Measurements from ENCODE around the gene PHIP.

Gene PHIP

GRCh38 chr6:79009819-79010218, 68.2 kb downstream of the PHIP start:
- H3K79me2 ChIP-seq = no peaks in the 10 kb centered on the region
- no peaks in the 10 kb centered on the region for H3K36me3 ChIP-seq (ENCODE audit: control insufficient read depth, insufficient read depth, low read length)
- TF ChIP-seq CTCF (IDR thresholded peaks at IDR 0.05) = no peak
- no peak overlapping the region for H3K27ac ChIP-seq
- no peak overlapping the region for H3K9ac ChIP-seq
- H3K27me3 ChIP-seq (ENCODE audit: control insufficient read depth, insufficient read depth, low read length) = no peaks in the 10 kb centered on the region
- H3K4me3 ChIP-seq (ENCODE audit: low read depth, low read length) = no peak overlapping the region
- no peaks in the 10 kb centered on the region for H3K4me1 ChIP-seq
- H3K9me3 ChIP-seq (ENCODE audit: control insufficient read depth, low read length) = no peaks in the 10 kb centered on the region
- no peak overlapping the region for H2AFZ ChIP-seq
- no peak overlapping the region for H3K4me2 ChIP-seq (ENCODE audit: low read length)

GRCh38 chr6:79005497-79005896, 72.6 kb downstream of the PHIP start:
- no peak overlapping the region for H3K4me2 ChIP-seq (ENCODE audit: low read length)
- no peak overlapping the region for H3K4me3 ChIP-seq (ENCODE audit: low read depth, low read length)
- TF ChIP-seq CTCF (IDR thresholded peaks at IDR 0.05) = no peak
- H3K79me2 ChIP-seq = no peaks in the 10 kb centered on the region
- H3K9ac ChIP-seq = no peak overlapping the region
- H3K27me3 ChIP-seq (ENCODE audit: control insufficient read depth, insufficient read depth, low read length) = no peaks in the 10 kb centered on the region
- H3K27ac ChIP-seq = no peak overlapping the region
- no peaks in the 10 kb centered on the region for H3K9me3 ChIP-seq (ENCODE audit: control insufficient read depth, low read length)
- H3K4me1 ChIP-seq = no peaks in the 10 kb centered on the region
- H2AFZ ChIP-seq = no peak overlapping the region
- H3K36me3 ChIP-seq (ENCODE audit: control insufficient read depth, insufficient read depth, low read length) = no peaks in the 10 kb centered on the region

GRCh38 chr6:79005024-79005423, 73.0 kb downstream of the PHIP start:
- Histone ChIP-seq H3K9me3 (ENCODE audit: control insufficient read depth, low read length) (no peaks in the 10 kb centered on the region), H3K79me2 (no peaks in the 10 kb centered on the region), H3K36me3 (ENCODE audit: control insufficient read depth, insufficient read depth, low read length) (no peaks in the 10 kb centered on the region), H3K4me1 (no peaks in the 10 kb centered on the region), H2AFZ (no peak overlapping the region), H3K4me2 (ENCODE audit: low read length) (no peak overlapping the region), H3K27me3 (ENCODE audit: control insufficient read depth, insufficient read depth, low read length) (no peaks in the 10 kb centered on the region), H3K4me3 (ENCODE audit: low read depth, low read length) (no peak overlapping the region), H3K27ac (no peak overlapping the region), H3K9ac (no peak overlapping the region)
- no peak for TF ChIP-seq CTCF (IDR thresholded peaks at IDR 0.05)

GRCh38 chr6:79004239-79004638, 73.8 kb downstream of the PHIP start:
- H3K4me1 ChIP-seq = no peaks in the 10 kb centered on the region
- no peaks in the 10 kb centered on the region for H3K9me3 ChIP-seq (ENCODE audit: control insufficient read depth, low read length)
- H3K4me3 ChIP-seq (ENCODE audit: low read depth, low read length) = no peak overlapping the region
- H3K4me2 ChIP-seq (ENCODE audit: low read length) = no peak overlapping the region
- H2AFZ ChIP-seq = no peak overlapping the region
- H3K9ac ChIP-seq = no peak overlapping the region
- no peaks in the 10 kb centered on the region for H3K27me3 ChIP-seq (ENCODE audit: control insufficient read depth, insufficient read depth, low read length)
- no peaks in the 10 kb centered on the region for H3K36me3 ChIP-seq (ENCODE audit: control insufficient read depth, insufficient read depth, low read length)
- no peaks in the 10 kb centered on the region for H3K79me2 ChIP-seq
- no peak overlapping the region for H3K27ac ChIP-seq
- TF ChIP-seq CTCF (IDR thresholded peaks at IDR 0.05) = no peak

GRCh38 chr6:79001415-79001814, 76.6 kb downstream of the PHIP start:
- Histone ChIP-seq H3K79me2 (no peaks in the 10 kb centered on the region), H3K9me3 (ENCODE audit: control insufficient read depth, low read length) (no peaks in the 10 kb centered on the region), H3K9ac (no peak overlapping the region), H3K36me3 (ENCODE audit: control insufficient read depth, insufficient read depth, low read length) (no peaks in the 10 kb centered on the region), H3K4me3 (ENCODE audit: low read depth, low read length) (no peak overlapping the region), H2AFZ (no peak overlapping the region), H3K27me3 (ENCODE audit: control insufficient read depth, insufficient read depth, low read length) (no peaks in the 10 kb centered on the region), H3K4me2 (ENCODE audit: low read length) (no peak overlapping the region), H3K4me1 (no peaks in the 10 kb centered on the region), H3K27ac (no peak overlapping the region)
- TF ChIP-seq CTCF (IDR thresholded peaks at IDR 0.05) = no peak

Data from parathyroid adenoma (tissue), 2 donors.